ENCODE measurements around the gene SEC22A. TPM values are rescaled to one million over a fixed set of nuclear protein-coding genes. Genes with fewer than 3 reads are reported as not detected.

Gene SEC22A
- total and polyA plus RNA-seq, 9 donors: 10.2 to 45.3 (median 19.9) TPM

GRCh38 chr3:123282461-123282860 is 80.7 kb downstream of the SEC22A start:
- peaks cover 2% of the 10 kb centered on the region for H3K4me1 ChIP-seq (ENCODE audit: insufficient read depth)
- intact Hi-C loops (cut with DNase I): no loop called here
- H3K27me3 ChIP-seq: no peaks in the 10 kb centered on the region
- no peaks in the 10 kb centered on the region for H3K36me3 ChIP-seq
- H3K9me3 ChIP-seq: no peaks in the 10 kb centered on the region
- WGBS, 3 donors: 78 to 81% (median 79%) methylated on average over 8 of the region's 8 CpGs
- no peak for DNase-seq
- no peak overlapping the region for H3K4me3 ChIP-seq
- no peak overlapping the region for H3K27ac ChIP-seq
- TF ChIP-seq EP300 (IDR thresholded peaks at IDR 0.05) (no peak), POLR2A (IDR thresholded peaks at IDR 0.05) (no peak), CTCF (IDR thresholded peaks at IDR 0.05) (no peak)

- no peaks in the 10 kb centered on the region for H3K9me3 ChIP-seq
- no peaks in the 10 kb centered on the region for H3K27me3 ChIP-seq
- peaks cover 2% of the 10 kb centered on the region for H3K4me1 ChIP-seq (ENCODE audit: insufficient read depth)
- no peak for DNase-seq
- TF ChIP-seq CTCF (IDR thresholded peaks at IDR 0.05) (no peak), POLR2A (IDR thresholded peaks at IDR 0.05) (no peak), EP300 (IDR thresholded peaks at IDR 0.05) (no peak)
- WGBS, 3 donors: 43 to 58% (median 48%) methylated on average over 9 of the region's 9 CpGs
- no peaks in the 10 kb centered on the region for H3K36me3 ChIP-seq
- no peak overlapping the region for H3K27ac ChIP-seq
- H3K4me3 ChIP-seq: no peak overlapping the region
- intact Hi-C loops (cut with DNase I): no loop called here
These were observed 81.3 kb downstream of the SEC22A start for GRCh38 chr3:123283074-123283473.

- no peaks in the 10 kb centered on the region for H3K36me3 ChIP-seq
These were observed 82.1 kb downstream of the SEC22A start for GRCh38 chr3:123283657-123284398.

GRCh38 chr3:123284399-123285010 is 82.8 kb downstream of the SEC22A start:
- no peak for DNase-seq
- no peak for TF ChIP-seq EP300 (IDR thresholded peaks at IDR 0.05)
- TF ChIP-seq CTCF (IDR thresholded peaks at IDR 0.05): no peak
- WGBS, 3 donors: 72 to 79% (median 73%) methylated on average over 18 of the region's 18 CpGs

More at GRCh38 chr3:123283657-123284398, 82.1 kb downstream of the SEC22A start:
- Histone ChIP-seq H3K9me3 (no peaks in the 10 kb centered on the region), H3K4me1 (ENCODE audit: insufficient read depth) (peaks cover 2% of the 10 kb centered on the region), H3K27ac (no peak overlapping the region), H3K27me3 (no peaks in the 10 kb centered on the region), H3K4me3 (no peak overlapping the region)
- DNase-seq: no peak
- 50 to 75% (median 67%) methylated on average over 17 of the region's 17 CpGs for WGBS, 3 donors
- intact Hi-C loops (cut with DNase I): no loop called here
- TF ChIP-seq EP300 (IDR thresholded peaks at IDR 0.05): no peak
- no peak for TF ChIP-seq CTCF (IDR thresholded peaks at IDR 0.05)
- TF ChIP-seq POLR2A (IDR thresholded peaks at IDR 0.05): no peak

More at GRCh38 chr3:123284399-123285010, 82.8 kb downstream of the SEC22A start:
- peaks cover 2% of the 10 kb centered on the region for H3K4me1 ChIP-seq (ENCODE audit: insufficient read depth)
- H3K27ac ChIP-seq: no peak overlapping the region
- intact Hi-C loops (cut with DNase I): no loop called here
- H3K4me3 ChIP-seq: no peak overlapping the region
- no peaks in the 10 kb centered on the region for H3K9me3 ChIP-seq
- H3K36me3 ChIP-seq: no peaks in the 10 kb centered on the region
- no peaks in the 10 kb centered on the region for H3K27me3 ChIP-seq
